HUDEP-2 (cell line): ENCODE data around the gene SMCO4.
A peak's percentile ranks its signal among the peaks of the same experiment; 100 is the strongest.
"Not testable (repeated sequence)": the region's sequence is repeated elsewhere in the genome, so short reads cannot be mapped to it uniquely, and the experiment has no call there.

Source experiments
- DNase-seq, 76 experiments: peaks; one replicate each; lab custom pipeline; 2025; ENCODE audit not compliant: unreplicated experiment in 76 of 76; lab: John Stamatoyannopoulos, UW

SMCO4 gene

GRCh38 chr11:93543292-93543977, at the start of gene SMCO4:
TSS of gene SMCO4 (minus strand) at chr11:93543391. CDS start at chr11:93479189, 64,202 bp downstream.
- peak in 69 of 76 experiments; percentile 9 to 78 (median 56) for DNase-seq

- no peak for DNase-seq
These were observed 48.2 kb upstream of the SMCO4 start for GRCh38 chr11:93591247-93591898.

GRCh38 chr11:93589347-93589746, 46.2 kb upstream of the SMCO4 start:
- DNase-seq = no peak

GRCh38 chr11:93587858-93588581, 44.8 kb upstream of the SMCO4 start:
- no peak for DNase-seq

GRCh38 chr11:93587425-93587824, 44.2 kb upstream of the SMCO4 start:
- not testable (repeated sequence) for DNase-seq

- no peak for DNase-seq
These were observed 42.6 kb upstream of the SMCO4 start for GRCh38 chr11:93585758-93586157.

- DNase-seq = no peak
These were observed 40.3 kb upstream of the SMCO4 start for GRCh38 chr11:93583490-93583889.

- no peak for DNase-seq
These were observed 36.1 kb upstream of the SMCO4 start for GRCh38 chr11:93579187-93579751.

GRCh38 chr11:93577286-93577685, 34.1 kb upstream of the SMCO4 start:
- no peak for DNase-seq

GRCh38 chr11:93576870-93577269, 33.7 kb upstream of the SMCO4 start:
- DNase-seq = not testable (repeated sequence)

- DNase-seq = no peak
These were observed 31.5 kb upstream of the SMCO4 start for GRCh38 chr11:93574638-93575220.

- no peak for DNase-seq
These were observed 30.0 kb upstream of the SMCO4 start for GRCh38 chr11:93573184-93573583.

GRCh38 chr11:93572621-93573020, 29.4 kb upstream of the SMCO4 start:
- DNase-seq = no peak

GRCh38 chr11:93572171-93572570, 29.0 kb upstream of the SMCO4 start:
- DNase-seq = no peak

GRCh38 chr11:93571612-93572011, 28.4 kb upstream of the SMCO4 start:
- DNase-seq = no peak

- no peak for DNase-seq
These were observed 27.7 kb upstream of the SMCO4 start for GRCh38 chr11:93570759-93571413.

- no peak for DNase-seq
These were observed 26.3 kb upstream of the SMCO4 start for GRCh38 chr11:93569496-93569895.

- DNase-seq = no peak
These were observed 25.5 kb upstream of the SMCO4 start for GRCh38 chr11:93568726-93569125.

GRCh38 chr11:93567401-93567895, 24.3 kb upstream of the SMCO4 start:
- DNase-seq = no peak

- no peak for DNase-seq
These were observed 21.7 kb upstream of the SMCO4 start for GRCh38 chr11:93564895-93565294.
